SHP77 (cell line): Measurements from ENCODE around the gene CDH24.

Experiments used
- DNase-seq, 2 experiments: peaks; one replicate each; lab custom pipeline; 2025; lab: John Stamatoyannopoulos, UW

CDH24 gene

DNA sequence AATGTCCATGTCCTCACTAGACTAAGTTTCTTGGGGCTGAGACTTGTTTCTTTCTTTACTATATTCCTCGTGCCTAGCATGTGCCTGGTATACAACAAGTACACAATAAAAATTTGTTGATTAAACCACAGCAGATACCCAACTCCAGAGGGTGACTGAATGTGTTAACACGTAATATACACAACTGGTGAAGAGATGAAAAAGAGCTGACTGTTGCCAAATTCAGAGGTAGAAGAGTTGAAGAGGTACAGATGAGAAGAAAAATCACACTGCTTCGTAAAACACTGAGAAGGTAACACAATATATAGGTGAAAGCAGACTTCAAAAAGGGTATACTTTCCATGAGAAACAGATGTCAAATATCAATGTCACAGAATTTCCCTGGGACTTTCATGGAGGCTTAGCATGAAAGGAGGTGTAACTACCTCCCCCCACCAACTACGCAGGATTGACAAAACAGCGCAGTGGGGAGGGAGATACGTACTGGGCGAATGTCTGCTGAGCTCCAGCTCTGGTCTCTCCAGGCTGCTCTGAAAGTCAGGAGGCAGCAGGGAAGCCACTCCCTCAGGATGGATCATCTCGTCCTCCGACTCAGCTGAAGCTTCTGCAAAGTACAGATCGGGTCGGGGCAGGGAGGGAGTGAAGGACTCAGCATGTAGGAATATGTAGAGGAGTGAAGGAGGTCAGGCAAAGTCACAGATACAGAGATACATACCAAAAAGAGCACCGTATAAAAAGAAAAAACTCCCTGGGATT, 32.4 kb upstream of the CDH24 start:
- DNase-seq: no peak

DNA sequence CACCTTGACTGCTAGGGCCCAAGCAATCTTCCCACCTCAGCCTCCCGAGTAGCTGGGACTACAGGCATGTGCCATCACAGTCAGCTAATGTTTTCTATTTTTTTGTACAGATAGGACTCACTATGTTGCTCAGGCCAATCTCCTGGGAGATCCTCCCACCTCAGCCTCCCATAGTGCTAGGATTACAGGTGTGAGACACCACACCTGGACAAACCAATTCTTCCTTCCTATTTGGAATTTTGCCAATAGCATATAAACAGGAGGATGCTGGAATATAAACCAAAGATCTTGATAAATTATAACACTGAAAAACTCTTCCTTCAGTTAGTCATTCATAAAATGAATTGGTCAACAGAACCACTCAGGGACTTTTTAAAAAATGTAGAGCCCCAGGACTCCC, 29.2 kb upstream of the CDH24 start:
- no peak for DNase-seq

DNA sequence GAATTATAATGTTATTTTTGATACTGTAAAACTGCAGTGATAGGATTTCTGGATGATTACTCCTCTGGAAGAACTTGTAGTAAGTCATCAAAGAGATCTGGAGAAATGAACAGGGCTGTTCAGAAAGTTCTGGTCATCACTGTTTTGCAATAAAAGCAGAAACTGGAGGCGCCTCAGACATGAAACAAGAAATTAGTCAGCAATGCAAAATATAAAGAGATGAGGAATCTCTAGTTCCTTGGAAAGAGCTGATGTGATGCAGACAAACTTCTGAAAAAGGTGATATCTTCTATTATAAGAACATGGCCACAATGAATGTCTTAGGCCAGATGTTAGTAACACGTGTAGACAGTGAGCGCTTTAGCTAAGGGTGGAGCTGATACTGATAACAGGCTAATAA, 28.1 kb upstream of the CDH24 start:
- no peak for DNase-seq

DNA sequence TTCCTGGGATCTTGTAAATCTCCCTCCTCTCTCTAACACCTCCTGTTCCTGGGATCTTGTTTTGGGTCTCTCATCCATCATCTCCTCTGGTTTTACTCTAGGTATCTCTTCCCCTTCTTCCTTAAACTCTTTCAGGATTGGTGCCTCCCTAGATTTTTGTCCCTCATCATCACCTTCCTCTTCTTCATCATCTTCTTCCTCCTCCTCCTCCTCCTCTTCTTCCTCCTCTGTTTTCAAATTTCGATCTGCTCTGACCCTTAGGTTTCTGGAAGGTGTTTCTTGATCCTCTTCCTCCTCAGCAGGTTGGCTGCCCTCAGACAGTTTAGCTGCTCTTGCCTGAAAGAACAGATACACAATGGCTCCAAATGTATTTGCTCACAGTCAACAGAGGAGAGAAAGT, 23.2 kb upstream of the CDH24 start:
- no peak for DNase-seq

DNA sequence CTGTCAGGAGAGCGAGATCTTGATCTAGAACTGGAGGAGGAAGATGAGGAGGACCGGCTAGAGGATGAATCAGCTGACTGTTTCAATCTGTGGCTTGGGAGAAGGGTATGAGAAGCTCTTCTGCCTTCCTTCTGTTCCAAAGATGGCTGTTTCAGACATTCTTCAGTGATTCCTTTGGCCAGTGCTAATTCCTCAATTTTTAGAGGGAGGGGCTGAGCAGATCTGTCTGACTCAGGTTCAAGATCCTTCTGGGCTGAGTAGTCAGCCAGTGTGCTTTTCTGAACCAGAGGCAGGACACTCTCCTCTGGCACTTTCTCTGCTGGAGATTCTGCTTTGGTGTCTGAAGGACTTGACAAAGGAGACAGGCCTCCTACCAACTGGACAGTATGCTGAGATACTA, 22.4 kb upstream of the CDH24 start:
- DNase-seq: no peak

DNA sequence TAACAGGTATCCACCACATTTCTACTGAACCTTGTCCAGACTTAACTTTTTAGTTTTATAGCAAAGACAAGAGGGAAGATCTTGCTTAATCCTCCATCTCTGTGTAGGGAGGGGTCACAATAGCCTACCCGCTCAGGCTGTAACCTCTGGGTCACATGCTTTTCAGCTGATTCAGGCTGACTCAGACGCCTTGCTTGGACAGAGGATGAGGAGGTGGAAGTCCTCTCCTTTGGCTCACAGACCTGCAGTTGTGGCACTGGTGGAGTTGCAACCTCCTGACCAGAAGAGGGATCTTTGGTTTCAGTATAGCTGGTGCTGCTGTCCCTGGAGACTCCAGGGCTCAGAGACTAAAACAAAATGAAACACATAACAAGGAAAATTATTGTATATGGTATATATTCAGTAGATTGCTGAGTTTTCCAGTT, 21.4 kb upstream of the CDH24 start:
- DNase-seq: no peak

DNA sequence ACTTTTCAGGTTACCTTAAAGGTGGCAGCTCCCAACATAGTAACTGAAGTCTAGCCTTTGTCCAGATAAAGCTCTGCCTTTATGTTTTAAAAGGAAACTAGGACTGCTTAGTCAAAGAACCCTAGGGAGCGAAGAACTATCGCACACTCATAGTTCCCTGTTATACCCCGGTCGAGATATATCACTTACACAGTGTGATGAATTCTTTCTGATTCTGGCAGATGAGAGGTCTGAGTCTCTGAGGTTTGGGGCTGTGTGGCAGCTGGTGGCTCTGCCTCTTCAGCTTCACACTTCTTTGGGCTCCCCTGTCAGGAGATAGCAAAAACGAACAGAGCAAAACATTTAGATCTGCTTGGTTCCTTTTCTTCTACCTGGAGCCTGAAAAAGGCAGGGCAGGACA, 20.6 kb upstream of the CDH24 start:
- no peak for DNase-seq

DNA sequence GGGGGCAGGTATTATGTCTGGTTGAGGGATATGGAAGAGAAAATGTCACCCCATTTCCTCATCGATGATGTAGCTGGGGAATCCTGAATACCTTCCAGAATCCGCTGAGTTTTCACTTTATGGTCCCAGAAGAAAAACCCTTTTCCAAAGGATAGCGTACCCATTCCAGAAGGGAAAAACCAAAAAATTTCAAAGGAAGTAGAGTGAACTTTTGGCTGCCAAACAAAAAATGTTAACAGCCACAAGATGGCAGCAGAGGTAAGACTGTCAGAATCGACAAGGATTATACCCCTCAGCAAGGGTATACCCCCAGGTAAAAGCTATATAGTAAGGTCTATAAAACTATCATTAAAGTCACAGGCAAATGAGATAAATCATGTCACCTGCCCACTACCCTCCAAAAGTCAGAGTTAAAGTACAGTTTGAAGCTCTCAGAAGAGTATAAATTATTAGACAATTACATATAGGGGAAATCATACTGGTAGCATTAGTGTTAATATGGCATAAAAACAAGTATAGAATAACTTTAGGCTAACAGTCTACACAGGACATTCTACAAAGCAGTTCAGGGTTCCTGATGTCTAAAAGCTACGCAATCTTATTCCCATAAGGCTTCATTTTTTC, 19.6 kb upstream of the CDH24 start:
- DNase-seq: no peak

DNA sequence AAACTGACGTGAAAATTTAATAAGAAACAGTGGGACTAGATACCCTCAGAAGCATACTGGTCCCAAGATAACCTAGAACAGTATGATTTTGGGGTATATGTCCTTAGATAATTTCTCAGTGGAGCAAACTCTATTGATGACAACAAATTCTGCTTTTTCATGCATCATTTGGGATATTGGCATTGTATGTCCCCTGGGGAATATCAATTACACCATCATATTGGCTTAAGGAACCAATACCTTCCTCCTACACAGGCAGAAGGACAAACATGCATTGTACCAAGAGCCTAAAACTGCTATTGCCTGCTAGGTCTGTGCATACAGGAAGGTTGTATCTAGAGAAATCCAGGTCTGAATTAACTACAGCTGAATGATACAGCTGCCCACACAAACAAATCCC, 17.6 kb upstream of the CDH24 start:
- no peak for DNase-seq

DNA sequence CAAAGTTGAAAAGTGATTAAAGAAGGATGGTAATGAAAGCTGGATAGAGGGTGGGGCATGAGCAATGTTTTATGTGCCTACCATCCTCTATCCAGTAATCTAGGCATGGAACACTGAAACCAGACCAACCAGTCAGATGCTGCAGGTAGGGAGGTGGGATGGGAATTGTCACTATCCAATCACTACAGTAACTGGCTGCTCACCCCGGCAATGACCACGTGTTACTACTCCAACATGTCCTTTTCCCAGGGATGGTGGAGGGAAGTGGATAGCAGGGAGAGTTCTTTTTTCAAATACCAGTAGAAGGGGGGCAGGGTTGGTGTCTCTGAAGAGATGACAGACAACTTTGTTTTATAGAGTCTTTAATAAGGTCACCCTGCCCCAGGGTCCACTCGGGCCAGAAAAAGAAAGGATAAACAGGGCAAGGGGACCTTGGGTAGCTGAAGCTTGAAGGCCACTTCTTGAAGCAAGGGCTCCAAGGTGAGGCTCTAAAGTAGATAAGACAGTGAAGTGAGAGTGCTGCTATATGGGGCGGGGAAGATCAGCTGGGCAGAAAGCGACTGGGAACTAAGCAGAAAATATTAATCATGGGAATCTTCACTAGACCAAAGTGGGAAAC, 14.7 kb upstream of the CDH24 start:
- no peak for DNase-seq

DNA sequence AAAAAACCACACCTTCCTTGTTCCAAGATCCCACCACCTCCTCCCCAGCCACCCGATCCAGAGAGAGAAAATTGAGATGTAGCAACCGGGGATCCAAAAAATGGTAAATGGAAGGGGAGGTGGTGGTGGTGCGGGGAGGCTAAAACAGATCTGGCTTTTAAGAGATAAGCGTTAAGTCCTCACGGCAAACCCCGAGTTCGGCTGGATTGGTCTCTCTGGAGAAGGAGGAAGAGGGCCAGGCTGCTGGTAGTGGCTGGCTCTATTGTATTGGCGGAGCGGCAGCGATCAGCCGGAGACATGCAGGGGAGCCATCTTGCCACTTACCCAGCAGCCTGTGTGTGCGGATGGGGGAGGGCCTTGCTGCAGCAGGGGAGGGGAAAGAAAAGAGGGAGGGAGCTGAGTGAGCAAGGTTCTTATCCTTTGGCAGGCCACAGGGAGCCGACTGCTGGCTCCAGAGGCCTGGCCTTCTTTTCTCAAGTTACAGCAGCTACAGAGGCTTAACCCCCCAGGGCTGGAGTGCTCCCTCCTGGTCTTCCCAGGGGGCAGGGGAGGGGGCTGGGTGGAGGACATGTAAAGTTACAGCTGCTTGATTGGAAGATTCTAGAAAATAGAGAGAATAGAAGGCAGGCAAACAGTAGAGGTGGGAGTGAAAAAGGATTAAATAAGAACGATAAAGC, 14.1 kb upstream of the CDH24 start:
- no peak for DNase-seq

DNA sequence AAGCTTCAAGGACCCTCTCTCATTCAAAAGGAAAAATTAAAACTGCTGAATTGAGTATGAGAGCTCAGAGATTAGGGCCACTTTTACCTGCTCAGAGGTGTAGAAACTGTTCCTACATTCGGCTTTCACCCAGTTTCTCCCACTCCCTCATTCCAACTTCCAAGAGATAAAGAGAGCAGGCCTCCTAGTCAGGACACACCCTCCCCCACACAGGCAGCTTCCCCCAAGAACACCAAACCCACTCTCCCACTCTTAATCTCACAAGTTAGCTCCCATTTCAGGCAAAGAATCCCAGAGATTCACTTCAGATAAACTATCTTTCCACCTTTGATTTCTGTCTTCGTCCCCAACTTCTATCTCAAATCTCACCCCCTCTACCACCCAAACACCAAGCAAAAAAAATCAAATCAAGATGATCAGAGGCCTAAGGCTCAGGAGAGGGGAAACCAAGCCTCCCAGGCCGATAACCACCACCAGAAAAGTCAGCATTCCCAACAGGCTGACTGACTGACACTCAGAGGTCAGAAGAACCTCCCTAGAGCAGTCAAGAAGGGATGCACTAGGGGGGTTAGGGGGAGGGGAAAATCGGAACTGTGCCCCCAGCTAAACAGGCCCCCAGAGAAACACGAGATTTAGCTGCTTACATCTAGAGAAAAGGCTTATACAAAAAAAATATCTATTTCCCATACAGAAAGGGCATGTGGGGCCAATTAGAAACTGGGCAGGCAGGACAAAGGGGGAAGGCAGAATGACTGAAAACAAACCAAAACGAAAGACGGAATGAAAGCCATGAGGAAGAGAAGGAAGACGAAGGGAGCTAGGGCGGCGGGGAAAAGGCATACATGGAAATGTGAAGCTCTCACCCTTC, 13.2 kb upstream of the CDH24 start:
- no peak for DNase-seq

DNA sequence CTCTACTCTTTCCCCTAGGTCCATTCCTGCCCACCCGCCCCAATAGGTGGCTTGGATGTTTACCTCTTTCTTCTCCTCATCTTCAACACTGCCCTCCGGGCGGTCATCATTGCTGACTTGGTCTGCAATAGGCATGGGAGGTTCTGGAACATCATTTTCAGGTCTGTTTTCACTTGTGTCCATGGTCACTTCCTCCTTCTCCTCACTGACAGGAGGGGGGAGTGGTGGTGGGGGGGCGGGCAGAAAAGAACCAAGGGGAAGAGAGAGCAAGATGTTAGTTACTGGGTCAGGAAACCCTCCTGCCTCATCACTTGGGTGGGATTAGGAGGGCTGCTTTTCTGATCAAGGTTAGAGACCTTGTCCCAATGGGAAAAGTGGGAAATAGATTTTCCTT, 12.1 kb upstream of the CDH24 start:
- DNase-seq: no peak

DNA sequence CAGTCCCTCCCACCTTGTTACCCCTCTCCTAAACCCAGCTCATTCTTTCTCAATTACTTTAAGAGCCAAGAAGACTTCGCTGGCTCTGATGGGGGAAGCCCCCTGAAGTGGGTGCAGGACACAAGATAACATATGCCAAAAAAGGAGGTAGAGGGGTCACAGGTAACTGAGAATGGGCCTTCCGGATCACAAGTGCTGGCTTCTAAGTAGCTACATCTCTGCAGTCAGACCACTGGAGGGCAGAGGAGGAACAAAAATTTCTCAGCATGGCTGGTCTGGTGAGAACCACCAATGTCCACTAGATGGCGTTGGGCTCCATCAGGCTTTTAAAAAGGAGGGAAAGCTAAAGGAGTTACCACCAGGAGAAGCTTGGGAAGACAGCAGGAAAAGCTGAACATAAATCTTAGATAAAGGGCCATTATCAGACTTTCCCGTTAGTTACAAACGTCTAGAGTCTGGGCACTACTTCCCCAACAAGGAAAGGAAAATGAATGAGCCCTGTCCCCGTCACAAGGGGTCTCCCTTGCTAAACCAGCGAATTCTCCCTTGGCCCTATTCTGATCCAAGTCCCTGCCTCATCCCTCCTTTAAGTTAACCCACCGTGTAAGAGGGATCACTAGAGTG, 11.6 kb upstream of the CDH24 start:
- DNase-seq: no peak

DNA sequence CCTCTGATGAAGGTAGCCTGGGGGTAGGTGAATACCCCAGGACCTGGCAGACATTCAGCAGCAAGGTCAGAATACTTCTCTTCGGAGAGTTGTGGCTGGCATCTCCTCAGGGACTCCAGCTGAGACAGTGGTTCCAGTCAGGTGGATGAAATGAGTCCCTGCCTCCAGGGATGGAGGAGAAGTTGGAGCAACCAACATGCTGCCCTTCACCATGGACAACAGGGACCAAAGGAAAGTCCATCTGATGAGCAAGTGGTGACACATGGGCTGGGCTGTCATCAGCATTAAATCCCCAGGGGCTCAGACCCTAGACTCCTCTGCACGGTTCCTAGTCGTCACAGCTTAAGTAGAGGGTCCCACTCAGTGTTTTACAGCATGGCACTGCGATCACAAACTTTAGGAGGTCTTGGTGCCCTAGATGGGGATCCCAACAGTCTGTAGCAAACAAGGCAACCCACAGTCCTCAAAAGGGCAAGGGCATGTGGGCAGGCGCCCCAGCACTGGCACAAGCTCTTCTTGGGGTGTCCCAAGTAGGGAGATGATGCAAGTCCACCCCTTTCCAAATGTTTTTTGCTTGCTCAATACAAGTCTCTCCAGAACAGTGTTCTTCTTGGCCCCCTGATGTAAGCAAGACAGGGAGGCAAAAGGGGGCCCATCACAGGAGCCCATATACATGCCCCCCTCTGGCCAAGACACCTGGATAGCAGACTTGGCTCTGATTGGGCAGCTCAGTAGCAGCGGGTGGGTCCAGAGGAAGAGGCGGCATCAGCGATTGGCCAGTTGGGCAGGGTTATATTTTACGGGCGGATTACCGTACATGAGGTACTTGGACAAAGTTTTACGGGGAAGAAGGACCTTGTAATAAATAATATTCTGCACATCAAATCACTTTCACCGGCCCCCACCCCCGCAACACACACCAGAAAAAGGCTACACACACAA, 10.8 kb upstream of the CDH24 start:
- no peak for DNase-seq

DNA sequence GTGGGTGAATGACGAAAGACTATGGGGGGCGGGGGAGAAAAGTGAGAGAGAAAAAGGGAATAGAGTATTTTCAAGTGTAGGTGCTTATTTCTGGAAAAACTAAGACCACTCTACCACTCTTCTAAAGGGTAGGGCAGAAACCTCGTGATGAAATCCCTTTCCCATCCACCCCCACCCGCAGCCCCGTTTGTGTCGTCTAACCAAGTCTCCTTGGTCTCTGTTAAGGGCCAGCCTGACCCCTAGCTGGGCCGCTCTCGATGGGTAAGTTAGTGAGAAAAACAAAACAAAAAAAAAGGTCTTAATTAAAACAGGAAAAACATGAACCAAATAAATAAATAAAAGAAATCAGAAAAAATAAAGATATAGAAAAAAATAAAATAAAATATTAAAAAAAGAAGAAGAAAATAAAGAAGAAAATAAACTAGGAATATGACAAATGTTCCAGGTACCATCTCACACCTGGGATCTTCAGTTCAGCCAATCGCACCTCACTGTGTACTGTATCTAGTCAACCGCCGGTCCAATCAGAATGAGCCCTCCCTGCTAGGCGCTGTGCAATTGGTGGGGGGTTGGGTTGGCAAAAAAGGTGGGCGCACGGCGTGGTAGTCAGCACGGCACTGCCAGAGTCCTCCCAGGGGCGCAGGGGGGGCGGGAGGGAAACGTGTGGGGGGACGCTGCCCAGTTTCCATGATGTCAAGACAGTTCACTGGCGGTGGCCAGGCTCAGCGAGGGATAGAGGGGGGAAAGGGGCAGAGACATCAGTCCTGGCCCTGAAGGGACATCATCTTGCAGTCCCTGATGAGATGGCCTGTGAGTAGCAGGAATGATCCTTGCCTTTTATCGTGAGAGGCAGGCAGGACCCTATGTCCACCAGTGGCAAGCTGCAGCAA, 9.8 kb upstream of the CDH24 start:
- DNase-seq: no peak

DNA sequence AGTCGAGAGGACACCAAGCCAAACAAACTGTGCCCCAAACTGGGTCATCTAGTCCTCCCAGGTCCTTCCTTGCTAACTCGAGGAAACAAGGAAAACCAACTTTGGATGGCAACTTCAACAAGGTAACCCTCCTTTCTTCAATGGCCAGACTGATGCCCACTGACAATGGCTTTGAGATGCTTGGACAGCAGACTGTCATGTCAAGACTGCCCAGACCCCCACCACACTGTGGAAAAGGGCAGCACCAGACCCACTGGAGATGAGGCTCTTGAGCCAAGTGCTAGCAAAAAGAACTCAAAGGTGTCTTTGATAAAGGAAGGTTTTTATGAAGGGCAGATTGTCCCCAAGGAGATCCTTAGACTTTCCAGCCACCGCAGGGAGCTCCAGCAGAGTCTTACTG, 9.0 kb upstream of the CDH24 start:
- no peak for DNase-seq

DNA sequence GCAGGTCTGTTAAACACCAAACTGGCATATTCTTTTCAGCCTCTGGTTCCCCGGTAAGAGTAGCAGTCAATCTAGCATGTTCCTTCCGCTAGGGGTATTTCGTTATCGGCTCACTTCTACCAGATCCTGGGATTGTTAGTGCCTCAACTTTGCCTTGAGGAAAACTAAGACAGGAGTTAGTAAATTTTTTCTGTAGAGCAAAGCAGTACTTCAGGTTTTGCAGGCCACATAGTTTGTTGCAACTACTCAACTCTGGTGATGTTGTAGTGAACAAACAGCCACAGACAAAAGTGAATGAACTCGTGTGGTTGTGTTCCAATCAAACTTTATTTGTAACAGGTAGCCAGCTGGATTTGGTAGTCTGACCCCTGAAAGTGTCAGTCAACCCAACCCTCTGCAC, 6.3 kb upstream of the CDH24 start:
- no peak for DNase-seq

DNA sequence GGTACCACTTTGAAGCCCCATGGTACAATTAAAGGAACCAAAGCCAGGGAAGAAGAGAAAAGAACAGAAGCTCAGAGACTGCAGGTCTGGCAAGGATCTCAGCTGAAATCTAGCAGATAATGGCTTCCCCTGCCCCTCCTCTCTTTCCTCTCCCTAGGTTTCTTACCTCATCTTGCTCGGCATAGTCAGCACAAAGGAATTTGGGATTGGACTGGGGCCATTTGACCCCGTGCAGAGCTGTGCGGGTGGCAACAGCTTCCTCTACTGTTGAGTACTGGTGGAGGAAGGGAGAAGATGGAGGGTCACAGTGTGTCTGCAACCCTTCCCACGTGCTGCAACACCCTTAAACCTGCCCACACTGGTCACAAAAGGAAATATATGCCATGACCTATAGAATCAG, 4.7 kb upstream of the CDH24 start:
- no peak for DNase-seq
